Caco-2 (cell line): ENCODE measurements around the gene PRPSAP1. TPM values are rescaled to one million over a fixed set of nuclear protein-coding genes. Genes with fewer than 3 reads are reported as not detected.

ENCODE experiments used
- BruUV-seq: library from RNA; stranded (reverse); fragments of 400-500 nt; replicated peaks from 2 replicates; lab custom pipeline; 2021; lab: Mats Ljungman, UMichigan
- CTCF ChIA-PET: fragments of 300-600 bp; sonication (Branson Sonifier 250); formaldehyde crosslinking; loops from one replicate; lab custom pipeline; 2022; ENCODE audit warnings: antibody characterized with exemption; lab: Charles Lee
- POLR2A ChIA-PET: fragments of 300-600 bp; sonication (Branson Sonifier 250); formaldehyde crosslinking; loops from one replicate; lab custom pipeline; 2022; ENCODE audit warnings: antibody characterized with exemption; lab: Charles Lee
- DNase-seq, 2 experiments: peaks; one replicate each; pipeline versions ENCODE4 v3.0.0 to v3.0.0-alpha.2; 2020 to 2022
- H3K27me3 ChIP-seq: replicated peaks from 2 replicates; pipeline ENCODE4 v1.6.0; 2011; ENCODE audit warnings: low read length; ENCODE audit not compliant: control insufficient read depth, insufficient read depth
- H3K36me3 ChIP-seq: 2 replicates; pipeline ENCODE4 v1.5.1; 2011; ENCODE audit warnings: low read length; ENCODE audit not compliant: control insufficient read depth, insufficient read depth
- H3K4me1 ChIP-seq: fragments of 250-450 bp; sonication (Bioruptor Pico); 2 replicates; pipeline ENCODE4 v1.5.1; 2020; ENCODE audit warnings: mild to moderate bottlenecking
- H3K4me3 ChIP-seq: 2 replicates; pipeline ENCODE4 v1.5.1; 2011; ENCODE audit warnings: low read depth, mild to moderate bottlenecking, control low read depth, low read length
- H3K9me3 ChIP-seq: fragments of 250-450 bp; sonication (Bioruptor Pico); 2 replicates; pipeline ENCODE4 v1.5.1; 2020; ENCODE audit warnings: mild to moderate bottlenecking, moderate library complexity
- H3K27ac Mint-ChIP-seq: one replicate; pipeline ENCODE4 v1.8.0; 2022; ENCODE audit warnings: mixed read lengths; ENCODE audit not compliant: unreplicated experiment
- H3K27me3 Mint-ChIP-seq: one replicate; pipeline ENCODE4 v1.8.0; 2022; ENCODE audit warnings: mixed read lengths; ENCODE audit not compliant: insufficient read depth, unreplicated experiment
- H3K36me3 Mint-ChIP-seq: one replicate; pipeline ENCODE4 v1.8.0; 2022; ENCODE audit warnings: mild to moderate bottlenecking, mixed read lengths; ENCODE audit not compliant: insufficient read depth, unreplicated experiment
- H3K4me1 Mint-ChIP-seq: one replicate; pipeline ENCODE4 v1.8.0; 2022; ENCODE audit warnings: low read depth, mixed read lengths; ENCODE audit not compliant: unreplicated experiment
- H3K4me3 Mint-ChIP-seq: one replicate; pipeline ENCODE4 v1.8.0; 2022; ENCODE audit warnings: mild to moderate bottlenecking, moderate library complexity, mixed read lengths; ENCODE audit not compliant: unreplicated experiment
- H3K9me3 Mint-ChIP-seq: one replicate; pipeline ENCODE4 v1.8.0; 2022; ENCODE audit warnings: mixed read lengths; ENCODE audit not compliant: unreplicated experiment
- CTCF ChIP-seq, 2 experiments: fragments of 200-600 bp in 1 of 2; IDR thresholded peaks; 1 replicate in 1 of 2; 2 replicates in 1 of 2; pipeline versions ENCODE4 v1.5.1 to v1.8.0; 2011 to 2022; ENCODE audit warnings: antibody characterized with exemption in 1 of 2, control low read depth in 1 of 2, inconsistent platforms in 1 of 2, low read depth in 1 of 2, low read length in 1 of 2, mild to moderate bottlenecking in 1 of 2, moderate library complexity in 1 of 2; ENCODE audit not compliant: insufficient read depth in 1 of 2, severe bottlenecking in 1 of 2, unreplicated experiment in 1 of 2
- intact Hi-C: fragments of 100-400 bp; cut with micrococcal nuclease; formaldehyde crosslinking; loops from one replicate; pipeline ENCODE4 v1.10.0; 2022; ENCODE audit not compliant: unreplicated experiment
- total RNA-seq: library from RNA; stranded (reverse); gene quantifications from 2 replicates; pipeline ENCODE4 v1.2.3, GENCODE V29; 2022

PRPSAP1 gene
- total RNA-seq, 1 experiment from 2014 or later = 87.6 TPM

GRCh38 chr17:76378548-76379274, 25.0 kb upstream of the PRPSAP1 start:
- no peaks in the 10 kb centered on the region for H3K9me3 ChIP-seq
- H3K36me3 ChIP-seq = no peaks in the 10 kb centered on the region
- Mint-ChIP-seq H3K36me3 (no peaks in the 10 kb centered on the region), H3K9me3 (no peaks in the 10 kb centered on the region), H3K27me3 (no peaks in the 10 kb centered on the region), H3K4me3 (no peak overlapping the region), H3K4me1 (no peaks in the 10 kb centered on the region), H3K27ac (no peak overlapping the region)
- CTCF ChIA-PET = no interaction called here
- POLR2A ChIA-PET = no interaction called here
- no peak for TF ChIP-seq CTCF (IDR thresholded peaks at IDR 0.05; ENCODE audit: insufficient read depth in 1 of 2, low read depth in 1 of 2, low read length in 1 of 2, severe bottlenecking in 1 of 2, unreplicated experiment in 1 of 2)
- no peak overlapping the region for H3K4me3 ChIP-seq
- no peaks in the 10 kb centered on the region for H3K27me3 ChIP-seq
- BruUV-seq = no TSS peak
- DNase-seq = no peak
- H3K4me1 ChIP-seq = peaks cover 12% of the 10 kb centered on the region; the same call in 1 of the 2 replicates
- intact Hi-C loops = no loop called here

GRCh38 chr17:76376318-76377133, 22.8 kb upstream of the PRPSAP1 start:
- DNase-seq = no peak
- no peak overlapping the region for H3K4me3 ChIP-seq
- H3K27me3 Mint-ChIP-seq = no peaks in the 10 kb centered on the region
- H3K9me3 ChIP-seq = no peaks in the 10 kb centered on the region
- no TSS peak for BruUV-seq
- H3K4me1 ChIP-seq = 0 out of 2 replicates have a peak, but pooled peaks cover 7% of the 10 kb centered on the region
- H3K36me3 ChIP-seq = no peaks in the 10 kb centered on the region
- no peak for TF ChIP-seq CTCF (IDR thresholded peaks at IDR 0.05; ENCODE audit: insufficient read depth in 1 of 2, low read depth in 1 of 2, low read length in 1 of 2, severe bottlenecking in 1 of 2, unreplicated experiment in 1 of 2)
- ChIA-PET CTCF (interaction anchor here (0.5 to 1.0 kb wide), 4 partner anchors 11 to 415 kb away, joined by 3 to 4 read pairs (median 4); no protein-coding TSS in a partner anchor), POLR2A (no interaction called here)
- no peaks in the 10 kb centered on the region for H3K4me1 Mint-ChIP-seq
- H3K36me3 Mint-ChIP-seq = no peaks in the 10 kb centered on the region
- H3K27ac Mint-ChIP-seq = no peak overlapping the region
- no peaks in the 10 kb centered on the region for H3K27me3 ChIP-seq
- intact Hi-C loops = no loop called here
- H3K9me3 Mint-ChIP-seq = no peaks in the 10 kb centered on the region
- no peak overlapping the region for H3K4me3 Mint-ChIP-seq
